ENCODE measurements around the gene ELOF1. TPM values are rescaled to one million over a fixed set of nuclear protein-coding genes. Genes with fewer than 3 reads are reported as not detected.

Gene ELOF1
- total RNA-seq, 1 experiment from 2014 or later = 49.4 TPM

DNA sequence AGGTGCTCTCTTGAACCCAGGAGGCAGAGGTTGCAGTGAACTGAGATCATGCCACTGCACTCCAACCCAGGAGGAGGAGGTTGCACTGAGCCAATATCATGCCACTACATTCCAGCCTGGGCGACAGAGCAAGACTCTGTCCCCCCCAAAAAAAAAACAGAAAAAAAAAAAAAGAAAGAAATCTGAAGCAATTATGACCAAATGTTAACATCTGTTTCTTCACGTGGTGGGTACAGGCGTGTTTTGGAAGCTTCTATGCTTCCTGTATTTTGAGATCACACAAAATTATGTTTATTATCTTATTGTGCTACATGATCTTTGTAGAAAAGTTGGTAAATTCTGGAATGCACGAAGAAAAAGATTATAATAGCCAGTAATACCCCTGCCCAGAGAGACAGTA is 21.1 kb upstream of the ELOF1 start:
- Histone ChIP-seq H3K36me3 (ENCODE audit: control insufficient read depth, insufficient read depth, low read length) (no peaks in the 10 kb centered on the region), H3K4me3 (ENCODE audit: low read depth, low read length) (no peak overlapping the region), H3K9me3 (no peaks in the 10 kb centered on the region), H3K27me3 (replicated peaks; ENCODE audit: control insufficient read depth, insufficient read depth, low read length) (no peaks in the 10 kb centered on the region), H3K4me1 (no peaks in the 10 kb centered on the region)
- POLR2A ChIA-PET = no interaction called here
- no peak for DNase-seq
- no TSS peak for BruUV-seq (replicated peaks)
- no peak for TF ChIP-seq CTCF (IDR thresholded peaks at IDR 0.05; ENCODE audit: insufficient read depth in 1 of 2, low read depth in 1 of 2, low read length in 1 of 2, severe bottlenecking in 1 of 2, unreplicated experiment in 1 of 2)
- H3K4me1 Mint-ChIP-seq (ENCODE audit: low read depth, unreplicated experiment) = no peaks in the 10 kb centered on the region
- CTCF ChIA-PET = no interaction called here
- no peaks in the 10 kb centered on the region for H3K27me3 Mint-ChIP-seq (ENCODE audit: insufficient read depth, unreplicated experiment)
- no peak overlapping the region for H3K27ac Mint-ChIP-seq (ENCODE audit: unreplicated experiment)
- H3K9me3 Mint-ChIP-seq (ENCODE audit: unreplicated experiment) = no peaks in the 10 kb centered on the region
- intact Hi-C loops (cut with micrococcal nuclease; ENCODE audit: unreplicated experiment) = no loop called here
- H3K36me3 Mint-ChIP-seq (ENCODE audit: insufficient read depth, unreplicated experiment) = no peaks in the 10 kb centered on the region
- H3K4me3 Mint-ChIP-seq (ENCODE audit: unreplicated experiment) = no peak overlapping the region

DNA sequence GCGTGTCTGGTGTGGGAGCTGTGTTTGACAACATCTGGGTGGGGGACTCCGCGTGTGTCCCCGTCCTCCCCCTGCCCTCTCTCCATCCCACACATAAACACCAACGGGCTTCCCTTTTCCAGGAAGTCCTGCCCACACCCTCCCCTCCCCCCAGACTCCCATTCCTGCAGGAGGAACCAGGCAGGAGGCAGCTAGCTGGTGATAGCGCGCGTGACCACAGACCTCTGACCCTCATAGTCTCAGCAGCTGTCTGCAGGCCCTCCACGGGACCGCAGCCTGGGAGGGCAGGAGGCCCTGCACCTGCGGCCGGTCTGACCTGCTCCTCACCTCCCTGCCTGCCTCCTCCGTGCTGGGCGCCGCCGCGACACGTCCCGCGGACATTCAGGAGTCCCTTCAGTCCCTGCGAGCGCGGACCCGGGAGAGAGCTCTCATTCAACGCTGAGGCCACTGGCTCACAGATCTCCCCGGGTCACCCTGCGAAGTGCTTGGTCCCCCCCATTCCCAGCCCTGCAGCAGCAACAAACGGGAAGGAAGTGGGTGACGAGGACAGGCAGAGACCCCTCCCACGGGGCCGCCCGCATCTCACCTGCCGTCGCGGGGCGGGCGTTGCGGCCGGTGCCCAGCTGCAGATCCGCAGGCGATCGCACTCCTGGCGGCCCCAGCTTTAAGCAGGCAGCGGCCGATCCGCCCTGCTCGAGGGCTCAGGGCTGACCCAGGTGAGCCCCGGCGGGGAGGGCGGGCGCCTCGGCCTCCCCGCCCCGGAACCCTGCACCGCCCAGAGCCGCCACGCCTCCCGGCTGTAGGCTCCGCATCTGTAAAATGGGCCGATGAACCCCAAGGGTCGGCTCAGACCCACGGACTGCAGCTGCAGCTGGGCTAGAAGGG is 19.5 kb upstream of the ELOF1 start:
- DNase-seq = no peak
- ChIA-PET POLR2A (no interaction called here), CTCF (interaction anchor here (0.6 kb wide), 1 partner anchor 13 kb away, joined by 4 read pairs; no protein-coding TSS in a partner anchor)
- no peaks in the 10 kb centered on the region for H3K27me3 ChIP-seq (replicated peaks; ENCODE audit: control insufficient read depth, insufficient read depth, low read length)
- H3K9me3 ChIP-seq = no peaks in the 10 kb centered on the region
- Mint-ChIP-seq H3K4me1 (ENCODE audit: low read depth, unreplicated experiment) (no peaks in the 10 kb centered on the region), H3K27me3 (ENCODE audit: insufficient read depth, unreplicated experiment) (no peaks in the 10 kb centered on the region), H3K27ac (ENCODE audit: unreplicated experiment) (no peak overlapping the region), H3K4me3 (ENCODE audit: unreplicated experiment) (no peak overlapping the region), H3K9me3 (ENCODE audit: unreplicated experiment) (no peaks in the 10 kb centered on the region), H3K36me3 (ENCODE audit: insufficient read depth, unreplicated experiment) (no peaks in the 10 kb centered on the region)
- H3K36me3 ChIP-seq (ENCODE audit: control insufficient read depth, insufficient read depth, low read length) = no peaks in the 10 kb centered on the region
- no peak overlapping the region for H3K4me3 ChIP-seq (ENCODE audit: low read depth, low read length)
- BruUV-seq (replicated peaks) = no TSS peak
- TF ChIP-seq CTCF (IDR thresholded peaks at IDR 0.05; ENCODE audit: insufficient read depth in 1 of 2, low read depth in 1 of 2, low read length in 1 of 2, severe bottlenecking in 1 of 2, unreplicated experiment in 1 of 2) = no peak
- H3K4me1 ChIP-seq = no peaks in the 10 kb centered on the region
- intact Hi-C loops (cut with micrococcal nuclease; ENCODE audit: unreplicated experiment) = no loop called here

GRCh38 chr19:11577451-11578257 is 18.6 kb upstream of the ELOF1 start, which contains the start of gene ACP5:
Gene ACP5, minus strand, starts transcription at chr19:11577645. Its CDS starts 328 bp downstream, at chr19:11577317.
- no peaks in the 10 kb centered on the region for H3K9me3 ChIP-seq

More at GRCh38 chr19:11577451-11578257, 18.6 kb upstream of the ELOF1 start, which contains the start of gene ACP5:
- no TSS peak for BruUV-seq (replicated peaks)
- no peaks in the 10 kb centered on the region for H3K27me3 ChIP-seq (replicated peaks; ENCODE audit: control insufficient read depth, insufficient read depth, low read length)
- H3K36me3 ChIP-seq (ENCODE audit: control insufficient read depth, insufficient read depth, low read length) = no peaks in the 10 kb centered on the region
- intact Hi-C loops (cut with micrococcal nuclease; ENCODE audit: unreplicated experiment) = no loop called here
- Mint-ChIP-seq H3K4me3 (ENCODE audit: unreplicated experiment) (no peak within 1 kb of the TSS), H3K4me1 (ENCODE audit: low read depth, unreplicated experiment) (no peaks in the 10 kb centered on the region), H3K9me3 (ENCODE audit: unreplicated experiment) (no peaks in the 10 kb centered on the region), H3K27me3 (ENCODE audit: insufficient read depth, unreplicated experiment) (no peaks in the 10 kb centered on the region), H3K36me3 (ENCODE audit: insufficient read depth, unreplicated experiment) (no peaks in the 10 kb centered on the region), H3K27ac (ENCODE audit: unreplicated experiment) (no peak within 1 kb of the TSS)
- no peak for DNase-seq
- no peaks in the 10 kb centered on the region for H3K4me1 ChIP-seq
- POLR2A ChIA-PET = no interaction called here
- H3K4me3 ChIP-seq (ENCODE audit: low read depth, low read length) = no peak within 1 kb of the TSS
- TF ChIP-seq CTCF (IDR thresholded peaks at IDR 0.05; ENCODE audit: insufficient read depth in 1 of 2, low read depth in 1 of 2, low read length in 1 of 2, severe bottlenecking in 1 of 2, unreplicated experiment in 1 of 2) = no peak
- CTCF ChIA-PET = interaction anchor here (0.6 kb wide), 1 partner anchor 14 kb away, joined by 4 read pairs; no protein-coding TSS in a partner anchor

Data from Caco-2 (cell line).